K562 (cell line): ENCODE results near the gene CALCA. TPM values are rescaled to one million over a fixed set of nuclear protein-coding genes. Genes with fewer than 3 reads are reported as not detected.

Experiments
- ATAC-seq: fragments of 200-7000 bp; cut with Tn5 transposase; 3 replicates; pipeline ENCODE4 v1.9.1; 2020; ENCODE audit warnings: moderate library complexity
- BruUV-seq: library from RNA; stranded (reverse); fragments of 400-500 nt; replicated peaks from 2 replicates; lab custom pipeline; 2021; lab: Mats Ljungman, UMichigan
- CTCF ChIA-PET: fragments of 300-600 bp; formaldehyde crosslinking; extraction: SDS; loops from one replicate; lab custom pipeline; 2021; ENCODE audit warnings: low intra/inter-chr PET ratio; lab: Yijun Ruan, JAX
- POLR2A ChIA-PET: fragments of 300-600, 350-650 bp; sonication (Branson Sonifier 250); formaldehyde crosslinking; extraction: SDS; loops from one replicate; lab custom pipeline; 2021; ENCODE audit warnings: antibody characterized with exemption, inconsistent platforms; lab: Yijun Ruan, JAX
- DNase-seq, 4 experiments: peaks; one replicate each; pipeline versions ENCODE4 v3.0.0 to v3.0.0-alpha.2; 2011 to 2018; ENCODE audit warnings: low spot score in 3 of 4, mixed read lengths in 3 of 4; ENCODE audit errors: extremely low read depth in 1 of 4
- FAIRE-seq: peaks from 2 replicates; lab custom pipeline; 2011; peaks lifted over from hg19 to GRCh38; lab: Jason Lieb, UNC
- H2AFZ ChIP-seq: 2 replicates; pipeline ENCODE4 v1.6.0; 2011; ENCODE audit warnings: low read depth, low read length, control low read depth, inconsistent platforms
- H3K27ac ChIP-seq: fragments of 200-600 bp; 3 replicates; pipeline ENCODE4 v1.8.0; 2011; ENCODE audit warnings: low read depth, mild to moderate bottlenecking, control low read depth, inconsistent platforms, low read length, moderate library complexity, mixed read lengths; ENCODE audit errors: extremely low read depth
- H3K27me3 ChIP-seq, 2 experiments: fragments of 300-600 bp in 1 of 2; 2 replicates in 1 of 2; 3 replicates in 1 of 2; pipeline versions ENCODE4 v1.6.0 to v1.8.0; 2011; ENCODE audit warnings: inconsistent platforms in 2 of 2, low read length in 2 of 2, mild to moderate bottlenecking in 1 of 2, mixed read lengths in 1 of 2, moderate library complexity in 1 of 2; ENCODE audit not compliant: control insufficient read depth in 2 of 2, insufficient read depth in 2 of 2
- H3K36me3 ChIP-seq: fragments of 300-600 bp; 3 replicates; pipeline ENCODE4 v1.8.0; 2011; ENCODE audit warnings: mild to moderate bottlenecking, low read length, inconsistent platforms; ENCODE audit not compliant: control insufficient read depth, insufficient read depth
- H3K4me1 ChIP-seq, 2 experiments: fragments of 200-600 bp in 1 of 2; replicated peaks in 1 of 2; 2 replicates in 1 of 2; 3 replicates in 1 of 2; pipeline versions ENCODE4 v1.5.1 to v1.8.0; 2011; ENCODE audit warnings: inconsistent platforms in 2 of 2, low read length in 2 of 2, mild to moderate bottlenecking in 1 of 2, mixed read lengths in 1 of 2, moderate library complexity in 1 of 2; ENCODE audit not compliant: control insufficient read depth in 2 of 2, insufficient read depth in 2 of 2
- H3K4me2 ChIP-seq: 2 replicates; pipeline ENCODE4 v1.6.1; 2011; ENCODE audit warnings: low read length, control low read depth, inconsistent platforms, mixed read lengths; ENCODE audit not compliant: insufficient read depth
- H3K4me3 ChIP-seq: fragments of 200-600 bp; sonication (generic), shearing (Covaris generic); 2 replicates; pipeline ENCODE4 v1.5.1; 2016; ENCODE audit warnings: control low read depth, inconsistent platforms
- H3K79me2 ChIP-seq: fragments of 200-600 bp; 3 replicates; pipeline ENCODE4 v1.8.0; 2011; ENCODE audit warnings: low read length, inconsistent platforms; ENCODE audit not compliant: control insufficient read depth, insufficient read depth
- H3K9ac ChIP-seq, 2 experiments: 2 replicates each; pipeline versions ENCODE4 v1.6.0 to v1.6.1; 2011; ENCODE audit warnings: low read depth in 2 of 2, low read length in 2 of 2, control low read depth in 1 of 2, inconsistent platforms in 1 of 2, mild to moderate bottlenecking in 1 of 2, mixed read lengths in 1 of 2; ENCODE audit not compliant: insufficient read depth in 1 of 2
- H3K9me1 ChIP-seq: one replicate; pipeline ENCODE4 v1.6.0; 2011; ENCODE audit warnings: inconsistent platforms, mild to moderate bottlenecking, low read length, moderate library complexity; ENCODE audit not compliant: control insufficient read depth, insufficient read depth
- H3K9me3 ChIP-seq: replicated peaks from 2 replicates; pipeline ENCODE4 v1.5.1; 2011; ENCODE audit warnings: low read depth, low read length, inconsistent platforms; ENCODE audit not compliant: control insufficient read depth, insufficient read depth
- H4K20me1 ChIP-seq: replicated peaks from 2 replicates; pipeline ENCODE4 v1.6.1; 2011; ENCODE audit warnings: low read length, inconsistent platforms, mixed read lengths; ENCODE audit not compliant: control insufficient read depth, insufficient read depth
- EWSR1 ChIP-seq: fragments of 450-650 bp; IDR thresholded peaks from 2 replicates; pipeline ENCODE4 v1.6.1; 2018; ENCODE audit warnings: borderline replicate concordance, mild to moderate bottlenecking, low read depth, moderate library complexity; ENCODE audit not compliant: partially characterized antibody
- KDM1A ChIP-seq, 2 experiments: fragments of 450-650 bp; IDR thresholded peaks; 2 replicates each; pipeline ENCODE4 v1.6.1; 2016; ENCODE audit warnings: mild to moderate bottlenecking in 2 of 2
- POU5F1 ChIP-seq: fragments of 150-350 bp; IDR thresholded peaks from 2 replicates; pipeline ENCODE4 v1.6.1; 2014; ENCODE audit warnings: borderline replicate concordance, low read length, low read depth, mild to moderate bottlenecking; ENCODE audit not compliant: partially characterized antibody
- WGBS: fragments of 100-300 bp; shearing (Covaris generic); methylation state at CpG from one replicate; pipeline ENCODE4 v1.1.6; 2016; ENCODE audit warnings: low coverage, mixed read lengths; ENCODE audit not compliant: insufficient coverage; ENCODE audit errors: missing lambda C conversion rate; 5-methylcytosine and 5-hydroxymethylcytosine counted together
- in situ Hi-C: fragments of 300-500 bp; cut with MboI; formaldehyde crosslinking; loops from 4 replicates; pipeline ENCODE4 v1.15.0; 2018; ENCODE audit warnings: inconsistent platforms, mixed read lengths
- intact Hi-C: fragments of 100-400 bp; cut with micrococcal nuclease; formaldehyde crosslinking; loops from 2 replicates; pipeline ENCODE4 v1.14.2; 2022
- polyA plus RNA-seq, 8 experiments: library from polyadenylated mRNA; depleted of rRNA in 4 of 8; stranded (reverse) in 5 of 8; unstranded in 3 of 8; fragments of >200 nt; fragmentation: Nextera tagmentation in 2 of 8; fragmentation: Illumina TruSeq in 1 of 8; extraction: Ambion mirVana in 2 of 8; extraction: Trizol in 1 of 8; gene quantifications; 2 replicates each; pipeline versions ENCODE4 v1.2.1 to v1.2.3, GENCODE V29; 2011 to 2014; ENCODE audit warnings: inconsistent platforms in 1 of 8, missing spikeins in 1 of 8
- total RNA-seq, 7 experiments: library from RNA; depleted of rRNA in 6 of 7; stranded (reverse); fragments of >200 nt in 6 of 7; fragmentation: Illumina TruSeq in 2 of 7; extraction: Trizol in 2 of 7; gene quantifications; 2 replicates each; pipeline versions ENCODE4 v1.2.1 to v1.2.3, GENCODE V29; 2011 to 2021; ENCODE audit warnings: low replicate concordance in 1 of 7

Gene CALCA
- total and polyA plus RNA-seq, 9 of the 15 experiments (the other 6 are each of a cell fraction or from before 2014, with no cell fraction given), result 0.07 TPM; not detected in 8

DNA sequence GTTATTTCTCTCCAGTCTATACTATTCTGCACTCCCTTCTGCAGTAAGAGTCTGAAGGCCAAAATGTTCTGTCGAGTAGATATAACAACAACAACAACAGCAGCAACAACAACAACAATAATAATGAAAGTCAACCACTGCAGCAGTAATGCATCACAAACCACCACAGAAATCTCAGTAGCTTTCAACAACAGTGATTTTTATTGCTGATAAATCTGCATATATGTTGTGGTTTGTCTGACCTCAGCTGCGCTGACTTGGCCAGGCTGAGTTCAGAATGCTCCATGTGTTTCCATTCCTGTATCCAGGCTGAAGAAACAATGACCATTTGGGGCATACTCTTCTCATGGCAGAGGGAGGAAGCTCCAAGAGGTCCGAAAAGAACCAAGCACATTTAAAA is 47.8 kb downstream of the CALCA start:
- no peak for TF ChIP-seq POU5F1
- peak; percentile 74 to 82; a peak in 3 of 4 replicates for TF ChIP-seq KDM1A (IDR thresholded peaks at IDR 0.05)
- no peak for TF ChIP-seq EWSR1
- H3K4me1 ChIP-seq, result no peaks in the 10 kb centered on the region
- ChIA-PET POLR2A (interaction anchor here (0.6 kb wide), 1 partner anchor 13 kb away, joined by 3 read pairs; no protein-coding TSS in a partner anchor), CTCF (no interaction called here)
- DNase-seq (no peak), FAIRE-seq (no peak), ATAC-seq (no peak)
- intact Hi-C loops (no loop called here), in situ Hi-C loops (no loop called here)
- BruUV-seq, result no TSS peak
- H3K9me1 ChIP-seq, result no peaks in the 10 kb centered on the region
- no peaks in the 10 kb centered on the region for H3K9me3 ChIP-seq
- no peak overlapping the region for H3K9ac ChIP-seq
- no peak overlapping the region for H3K4me2 ChIP-seq
- H3K27me3 ChIP-seq, result peaks cover 0 to 2% of the 10 kb centered on the region in 2 experiments; a peak in 1 of 5 replicates
- no peaks in the 10 kb centered on the region for H4K20me1 ChIP-seq
- no peaks in the 10 kb centered on the region for H3K36me3 ChIP-seq
- H2AFZ ChIP-seq, result no peak overlapping the region
- no peaks in the 10 kb centered on the region for H3K79me2 ChIP-seq
- WGBS, result 2% methylated on average over 3 of the region's 3 CpGs
- H3K4me3 ChIP-seq, result no peak overlapping the region
- no peak overlapping the region for H3K27ac ChIP-seq

Other genes with a start within 250 kb of the CALCA start
- gene CYP2R1, start 80.1 kb downstream of the CALCA start, total RNA-seq (2014; rRNA removed), result 17.7 and 19.4 TPM in 2 replicates
- gene CYP2R1, start 80.1 kb downstream of the CALCA start, total RNA-seq (2014; rRNA removed; fragmentation: Illumina TruSeq; extraction: Trizol), result 32.3 and 43.3 TPM in 2 replicates
- gene CYP2R1, start 80.1 kb downstream of the CALCA start, total RNA-seq (2015; rRNA removed; fragmentation: Illumina TruSeq; extraction: Trizol), result 15.9 and 20.8 TPM in 2 replicates
- 19.7 and 20.1 TPM in 2 replicates for gene CYP2R1, start 80.1 kb downstream of the CALCA start, total RNA-seq (2021)
- 39.3 and 40.5 TPM in 2 replicates for gene CYP2R1, start 80.1 kb downstream of the CALCA start, polyA plus RNA-seq (2011; rRNA removed)
- gene CYP2R1, start 80.1 kb downstream of the CALCA start, polyA plus RNA-seq (2014; fragmentation: Illumina TruSeq; extraction: Trizol), result 33.2 and 37.2 TPM in 2 replicates
- 10 to 100 TPM; 26.6 to 29.4 TPM for gene CYP2R1, start 80.1 kb downstream of the CALCA start, polyA plus RNA-seq (2014; fragmentation: Nextera tagmentation; extraction: Ambion mirVana)
- gene CYP2R1, start 80.1 kb downstream of the CALCA start, polyA plus RNA-seq (2014; rRNA removed), result 34.5 and 38.0 TPM in 2 replicates
- gene CALCB, start 101.2 kb upstream of the CALCA start, total RNA-seq (2014; rRNA removed), result not detected in 2 replicates
- not detected in 2 replicates for gene CALCB, start 101.2 kb upstream of the CALCA start, total RNA-seq (2014; rRNA removed; fragmentation: Illumina TruSeq; extraction: Trizol)
- not detected in 2 replicates for gene CALCB, start 101.2 kb upstream of the CALCA start, total RNA-seq (2015; rRNA removed; fragmentation: Illumina TruSeq; extraction: Trizol)
- not detected in 2 replicates for gene CALCB, start 101.2 kb upstream of the CALCA start, total RNA-seq (2021)
- not detected in 2 replicates for gene CALCB, start 101.2 kb upstream of the CALCA start, polyA plus RNA-seq (2011; rRNA removed)
- not detected in 2 replicates for gene CALCB, start 101.2 kb upstream of the CALCA start, polyA plus RNA-seq (2014; fragmentation: Illumina TruSeq; extraction: Trizol)
- not detected for gene CALCB, start 101.2 kb upstream of the CALCA start, polyA plus RNA-seq (2014; fragmentation: Nextera tagmentation; extraction: Ambion mirVana)
- gene CALCB, start 101.2 kb upstream of the CALCA start, polyA plus RNA-seq (2014; rRNA removed), result not detected in 2 replicates
- not detected in 2 replicates for gene INSC, start 142.6 kb upstream of the CALCA start, total RNA-seq (2014; rRNA removed)
- not detected in 2 replicates for gene INSC, start 142.6 kb upstream of the CALCA start, total RNA-seq (2014; rRNA removed; fragmentation: Illumina TruSeq; extraction: Trizol)
- not detected in 2 replicates for gene INSC, start 142.6 kb upstream of the CALCA start, total RNA-seq (2015; rRNA removed; fragmentation: Illumina TruSeq; extraction: Trizol)
- not detected in 2 replicates for gene INSC, start 142.6 kb upstream of the CALCA start, total RNA-seq (2021)
- gene INSC, start 142.6 kb upstream of the CALCA start, polyA plus RNA-seq (2011; rRNA removed), result not detected in 2 replicates
- gene INSC, start 142.6 kb upstream of the CALCA start, polyA plus RNA-seq (2014; fragmentation: Illumina TruSeq; extraction: Trizol), result not detected in 2 replicates
- gene INSC, start 142.6 kb upstream of the CALCA start, polyA plus RNA-seq (2014; fragmentation: Nextera tagmentation; extraction: Ambion mirVana), result not detected
- gene INSC, start 142.6 kb upstream of the CALCA start, polyA plus RNA-seq (2014; rRNA removed), result not detected in 2 replicates